Stimulated activated CD4-positive, alpha-beta T cell treated with anti-CD3 and anti-CD28 coated beads, Interleukin-1b, Interleukin-23, amount 100 ng/mL, for 48 hours (primary cell): Measurements from ENCODE around the gene ACTC1.

Experiments
- DNase-seq: peaks from one replicate; pipeline ENCODE4 v3.0.0-alpha.2; 2020

Gene ACTC1

DNA sequence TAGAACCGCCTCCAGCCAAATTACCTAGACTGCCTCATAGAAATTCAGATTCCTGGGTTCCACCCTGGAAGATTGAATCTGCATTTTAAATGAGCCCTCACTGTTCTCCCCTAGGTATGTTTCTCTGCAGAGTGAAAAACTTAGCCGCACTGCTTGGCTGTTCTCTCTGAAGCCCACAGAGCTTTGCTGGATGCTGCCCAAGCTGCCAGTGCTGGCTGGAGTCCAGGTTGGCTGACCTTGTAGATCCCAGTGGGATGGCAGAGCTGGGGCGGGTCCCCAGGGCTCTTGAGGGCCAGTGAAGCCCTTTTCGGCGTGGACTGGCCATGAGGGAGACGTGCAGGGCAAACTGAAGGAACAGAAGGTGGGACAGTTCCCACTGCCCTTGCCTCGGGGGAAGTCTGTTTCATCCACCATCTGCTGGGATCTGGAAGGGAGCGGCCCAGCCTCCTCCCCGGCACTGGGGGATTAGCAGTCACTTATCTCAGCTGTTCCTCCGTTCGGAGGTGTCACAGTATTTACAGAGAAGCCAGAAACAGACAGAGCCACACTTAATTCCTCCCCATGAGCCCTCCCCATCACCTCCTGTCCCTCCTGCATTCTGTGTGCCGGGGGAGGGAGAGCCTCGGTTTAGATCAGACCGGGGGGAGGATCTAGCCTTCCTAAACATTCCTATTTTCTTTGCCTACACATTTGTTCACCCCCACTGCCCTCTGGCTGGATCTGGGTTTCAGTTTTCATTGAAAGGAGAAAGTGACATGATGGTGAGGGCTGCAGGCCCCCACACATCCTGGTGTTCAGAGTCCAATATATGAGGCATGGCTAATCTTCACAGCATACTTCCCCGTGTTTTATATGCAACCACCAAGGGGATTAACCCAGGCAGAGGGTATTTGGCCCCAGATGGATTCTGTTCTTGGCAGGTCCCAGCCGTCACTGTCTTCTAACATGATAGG is 4.1 kb upstream of the ACTC1 start:
- DNase-seq = no peak

- DNase-seq = no peak
These were observed 1.6 kb upstream of the ACTC1 start for GRCh38 chr15:34796847-34797435.

GRCh38 chr15:34794590-34795206 is 651 bp downstream of the ACTC1 start:
- no peak for DNase-seq

DNA sequence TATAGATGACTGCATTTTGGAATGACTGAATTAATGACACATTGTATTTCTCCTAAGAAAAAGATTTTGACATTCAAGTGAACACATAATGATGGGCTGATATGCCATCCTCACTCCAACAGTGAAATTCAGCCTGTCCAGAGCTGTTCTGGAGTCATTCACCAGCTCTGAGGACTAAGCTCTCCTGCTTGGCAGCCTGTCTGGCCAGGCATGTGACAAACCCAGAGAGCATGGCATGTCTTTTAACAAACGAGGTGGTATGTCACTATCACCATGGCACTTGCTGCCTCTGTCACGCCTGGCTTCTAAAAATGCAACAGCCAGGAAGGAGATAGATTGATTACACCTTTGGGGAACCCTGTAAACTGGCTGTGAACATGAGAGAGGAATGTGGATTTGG is 1.4 kb downstream of the ACTC1 start:
- no peak for DNase-seq

DNA sequence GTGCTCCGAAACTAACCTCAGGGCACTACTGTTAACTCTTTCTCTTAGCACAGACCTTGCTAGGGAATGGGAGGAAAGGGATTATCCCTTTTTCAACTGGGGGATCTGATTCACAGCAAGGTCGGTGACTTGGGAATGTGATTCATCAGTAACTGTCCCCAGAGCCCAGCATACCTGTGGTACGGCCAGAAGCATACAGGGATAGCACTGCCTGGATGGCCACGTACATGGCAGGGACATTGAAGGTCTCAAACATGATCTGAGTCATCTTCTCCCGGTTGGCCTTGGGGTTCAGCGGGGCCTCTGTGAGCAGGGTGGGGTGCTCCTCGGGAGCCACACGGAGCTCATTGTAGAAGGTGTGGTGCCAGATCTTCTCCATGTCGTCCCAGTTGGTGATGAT is 2.3 kb downstream of the ACTC1 start:
- DNase-seq = no peak

- no peak for DNase-seq
These were observed 3.6 kb downstream of the ACTC1 start for GRCh38 chr15:34791701-34792100.

GRCh38 chr15:34790121-34790520 is 5.2 kb downstream of the ACTC1 start:
- DNase-seq = no peak

GRCh38 chr15:34789326-34789725 is 6.0 kb downstream of the ACTC1 start:
- DNase-seq = no peak

DNA sequence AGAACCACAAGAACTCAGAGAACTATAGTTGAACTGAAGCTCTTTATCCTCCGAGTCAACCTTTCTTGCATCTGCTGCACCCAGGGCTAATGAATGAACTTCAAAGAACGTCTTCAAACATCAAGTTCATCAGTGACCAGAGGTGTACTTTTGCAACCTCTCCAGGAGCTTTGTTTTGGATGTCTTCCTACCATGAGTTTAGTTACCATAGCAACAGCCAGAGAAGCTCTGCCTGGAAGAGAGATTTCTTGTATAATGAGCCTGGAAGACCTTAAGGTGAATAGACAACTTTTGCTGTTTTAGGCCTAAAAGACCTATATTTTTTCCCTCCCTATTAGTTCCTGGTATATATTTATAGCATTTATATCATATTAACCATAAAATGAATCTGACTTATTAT is 9.1 kb downstream of the ACTC1 start:
- DNase-seq = no peak

- DNase-seq = no peak
These were observed 11.4 kb downstream of the ACTC1 start for GRCh38 chr15:34783991-34784390.

GRCh38 chr15:34783431-34783830 is 11.9 kb downstream of the ACTC1 start:
- no peak for DNase-seq

DNA sequence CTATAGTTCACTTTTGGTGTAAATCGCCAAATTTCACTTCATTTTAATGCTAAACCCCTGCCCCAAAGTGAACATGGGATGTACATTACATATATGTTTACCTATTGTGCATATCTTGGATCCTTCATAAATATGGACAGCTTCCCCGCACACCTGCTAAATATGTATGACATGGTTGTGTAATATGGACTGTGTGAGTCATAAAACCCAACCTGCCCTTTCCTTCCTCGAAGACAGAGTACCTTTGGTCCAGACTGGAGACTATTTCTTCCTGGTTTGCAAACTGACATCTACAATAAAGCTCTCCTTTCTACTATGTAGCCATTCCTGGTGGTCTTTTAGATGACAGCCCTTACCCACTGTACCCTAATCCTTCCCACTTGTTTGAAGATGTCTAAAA is 12.4 kb downstream of the ACTC1 start:
- DNase-seq = no peak

DNA sequence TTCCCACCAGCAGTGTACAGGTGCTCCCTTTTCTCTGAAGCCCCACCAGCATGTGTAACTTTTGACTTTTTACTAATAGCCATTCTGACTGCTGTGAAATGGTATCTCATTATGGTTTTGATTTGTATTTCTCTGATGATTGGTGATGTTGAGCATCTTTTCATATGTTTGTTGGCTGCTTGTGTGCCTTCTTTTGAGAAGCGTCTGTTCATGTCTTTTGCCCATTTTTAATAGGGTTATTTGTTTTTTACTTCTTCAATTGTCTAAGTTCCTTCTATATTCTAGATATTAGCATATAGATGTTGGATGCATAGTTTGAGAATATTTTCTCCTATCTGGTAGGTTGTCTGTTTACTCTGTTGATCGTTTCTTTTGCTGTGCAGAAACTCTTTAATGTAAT is 14.6 kb downstream of the ACTC1 start:
- DNase-seq = no peak

GRCh38 chr15:34776606-34777105 is 18.7 kb downstream of the ACTC1 start:
- no peak for DNase-seq

DNA sequence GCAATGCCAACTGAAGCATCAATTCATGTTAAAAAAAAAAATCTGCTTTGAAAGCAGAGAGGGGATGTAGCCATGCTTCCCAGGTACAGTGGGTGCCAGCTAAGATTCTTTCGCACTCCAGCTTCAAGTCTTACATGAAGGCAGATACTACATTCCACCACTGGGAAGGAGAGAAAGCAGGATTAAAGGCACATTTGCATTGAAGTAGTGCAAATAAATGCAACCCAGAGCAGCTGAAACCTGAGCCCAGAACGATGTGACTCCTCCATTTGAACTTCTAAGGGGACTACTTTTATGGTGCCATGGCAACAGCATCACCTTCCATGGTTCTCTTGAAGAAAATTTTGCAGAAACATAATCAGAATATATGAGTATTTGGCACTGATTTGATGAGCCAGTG is 21.4 kb downstream of the ACTC1 start:
- DNase-seq = no peak

- DNase-seq = no peak
These were observed 22.3 kb downstream of the ACTC1 start for GRCh38 chr15:34773013-34773412.

DNA sequence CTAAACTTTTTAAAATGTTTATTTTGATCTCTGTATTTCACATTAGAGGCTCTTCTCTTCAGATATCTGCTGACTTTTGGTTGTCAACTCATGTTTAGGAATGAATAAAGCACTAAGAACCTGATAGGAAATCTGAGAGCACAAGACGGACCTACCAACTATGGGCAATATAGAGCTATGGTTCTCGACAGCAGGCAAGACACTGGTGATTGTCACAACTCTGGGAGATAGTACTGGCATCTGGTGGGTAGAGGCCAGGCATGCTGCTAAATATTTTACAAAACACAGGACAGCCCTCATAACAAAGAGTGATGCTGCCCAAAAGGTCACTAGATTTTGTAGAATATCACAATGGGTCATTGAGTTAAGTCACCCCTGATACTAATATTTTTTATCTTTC is 23.0 kb downstream of the ACTC1 start:
- DNase-seq = no peak

- no peak for DNase-seq
These were observed 25.6 kb downstream of the ACTC1 start for GRCh38 chr15:34769711-34770110.

GRCh38 chr15:34768530-34768929 is 26.8 kb downstream of the ACTC1 start:
- DNase-seq = no peak

- DNase-seq = no peak
These were observed 29.6 kb downstream of the ACTC1 start for GRCh38 chr15:34765741-34766140.

DNA sequence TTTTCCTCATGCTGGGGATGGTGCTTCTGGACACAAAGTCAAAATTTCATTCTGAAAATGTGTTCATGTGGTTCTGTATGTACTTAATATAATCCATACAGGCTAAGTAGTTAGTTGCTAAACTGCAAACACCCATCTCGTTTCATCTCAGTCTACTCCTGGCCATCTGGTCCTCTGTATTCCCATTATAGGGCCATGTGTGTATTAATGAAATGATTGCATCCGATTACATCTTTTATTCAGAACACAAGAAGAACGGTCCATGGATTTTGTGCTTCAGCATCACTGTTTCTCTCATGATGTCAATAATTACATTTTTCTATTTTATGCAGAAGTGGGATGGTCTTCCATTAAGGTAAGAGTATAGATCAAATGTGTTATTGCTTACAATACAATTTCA is 34.4 kb downstream of the ACTC1 start:
- DNase-seq = no peak

GRCh38 chr15:34759992-34760391 is 35.4 kb downstream of the ACTC1 start:
- DNase-seq = no peak

GRCh38 chr15:34759347-34759746 is 36.0 kb downstream of the ACTC1 start:
- DNase-seq = no peak

DNA sequence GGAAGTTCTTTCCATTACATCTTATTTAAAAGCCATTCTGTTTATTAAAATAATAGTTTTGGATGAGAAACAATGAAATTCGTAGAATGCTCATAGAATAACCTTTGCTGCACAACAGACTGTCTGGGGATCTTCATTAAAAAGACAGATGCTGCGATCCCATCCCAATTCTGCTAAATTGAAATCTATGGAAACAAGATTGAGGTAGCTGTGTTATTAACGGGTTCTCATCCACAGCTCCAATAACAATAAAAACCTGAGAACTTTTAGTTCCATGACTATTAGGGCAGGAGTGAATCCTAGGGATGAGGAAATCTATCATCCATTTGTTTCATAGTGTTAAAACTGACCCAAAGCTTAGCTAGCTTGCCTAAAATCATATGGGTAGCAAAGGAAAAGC is 38.1 kb downstream of the ACTC1 start:
- DNase-seq = no peak
